WTC11 (cell line): Measurements from ENCODE around the gene RPL7L1. TPM values are rescaled to one million over a fixed set of nuclear protein-coding genes. Genes with fewer than 3 reads are reported as not detected.

ENCODE experiments used
- ATAC-seq: fragments of 200-7000 bp; cut with Tn5 transposase; 2 replicates; pipeline ENCODE4 v1.10.0; 2021; ENCODE audit warnings: mild to moderate bottlenecking, moderate library complexity
- CTCF ChIA-PET: fragments of 300-600 bp; sonication (Branson Sonifier 250); formaldehyde crosslinking; loops from one replicate; lab custom pipeline; 2021; ENCODE audit warnings: antibody characterized with exemption; lab: Charles Lee
- POLR2A ChIA-PET: fragments of 350-600 bp; sonication (Branson Sonifier 250); formaldehyde crosslinking; loops from one replicate; lab custom pipeline; 2021; ENCODE audit warnings: antibody characterized with exemption; lab: Charles Lee
- DNase-seq: peaks from one replicate; pipeline ENCODE4 v3.0.0; 2021; ENCODE audit warnings: low spot score
- H3K27ac Mint-ChIP-seq: 2 replicates; pipeline ENCODE4 v1.8.0; 2021; ENCODE audit warnings: mixed read lengths
- H3K27me3 Mint-ChIP-seq: 2 replicates; pipeline ENCODE4 v1.8.0; 2021; ENCODE audit warnings: low read depth, mild to moderate bottlenecking, moderate library complexity, mixed read lengths
- H3K36me3 Mint-ChIP-seq: 2 replicates; pipeline ENCODE4 v1.8.0; 2021; ENCODE audit warnings: mixed read lengths
- H3K4me1 Mint-ChIP-seq: 2 replicates; pipeline ENCODE4 v1.8.0; 2022; ENCODE audit warnings: mixed read lengths
- H3K4me3 Mint-ChIP-seq: 2 replicates; pipeline ENCODE4 v1.8.0; 2021; ENCODE audit warnings: mild to moderate bottlenecking, moderate library complexity, mixed read lengths
- H3K9me3 Mint-ChIP-seq: 2 replicates; pipeline ENCODE4 v1.8.0; 2021; ENCODE audit warnings: mixed read lengths
- ATF1 ChIP-seq: sonication (generic); formaldehyde crosslinking; IDR thresholded peaks from 2 replicates; pipeline ENCODE4 v1.8.1; 2023; ENCODE audit warnings: mild to moderate bottlenecking, moderate library complexity, missing genetic modification reagents
- NFE2L1 ChIP-seq: sonication (generic); formaldehyde crosslinking; IDR thresholded peaks from 2 replicates; pipeline ENCODE4 v1.8.1; 2023; ENCODE audit warnings: missing genetic modification reagents
- NFYB ChIP-seq: sonication (generic); formaldehyde crosslinking; conservative IDR thresholded peaks from 2 replicates; pipeline ENCODE4 v1.8.0; 2022; ENCODE audit warnings: low read depth, missing genetic modification reagents
- NR1H2 ChIP-seq: sonication (generic); formaldehyde crosslinking; IDR thresholded peaks from 2 replicates; pipeline ENCODE4 v1.9.0; 2021; ENCODE audit warnings: mild to moderate bottlenecking, moderate library complexity, missing genetic modification reagents
- ZNF121 ChIP-seq: sonication (generic); formaldehyde crosslinking; IDR thresholded peaks from 2 replicates; pipeline ENCODE4 v1.8.0; 2023; ENCODE audit warnings: missing genetic modification reagents
- ZNF219 ChIP-seq: sonication (generic); formaldehyde crosslinking; IDR thresholded peaks from 2 replicates; pipeline ENCODE4 v1.8.0; 2023; ENCODE audit warnings: missing genetic modification reagents, mild to moderate bottlenecking, borderline replicate concordance
- ZNF671 ChIP-seq: fragments of 250-450 bp; sonication (Bioruptor Pico); IDR thresholded peaks from 2 replicates; pipeline ENCODE4 v1.8.0; 2021; ENCODE audit warnings: mild to moderate bottlenecking
- total RNA-seq: library from RNA; stranded (reverse); gene quantifications from 3 replicates; pipeline ENCODE4 v1.2.3, GENCODE V29; 2021
- TF ChIP-seq, protein P1 (sequence below): fragments of 250-450 bp; sonication (Bioruptor Pico); IDR thresholded peaks from 2 replicates; pipeline ENCODE4 v1.8.0; 2021; ENCODE audit warnings: mild to moderate bottlenecking
- TF ChIP-seq, protein P2 (sequence below): sonication (generic); formaldehyde crosslinking; IDR thresholded peaks from 2 replicates; pipeline ENCODE4 v1.8.1; 2023; ENCODE audit warnings: mild to moderate bottlenecking, missing genetic modification reagents
- TF ChIP-seq, protein P3 (sequence below): sonication (generic); formaldehyde crosslinking; IDR thresholded peaks from 2 replicates; pipeline ENCODE4 v1.8.0; 2022; ENCODE audit warnings: mild to moderate bottlenecking, missing genetic modification reagents
- TF ChIP-seq, protein P4 (sequence below): sonication (generic); formaldehyde crosslinking; conservative IDR thresholded peaks from 2 replicates; pipeline ENCODE4 v1.8.1; 2022; ENCODE audit warnings: mild to moderate bottlenecking, missing genetic modification reagents
- TF ChIP-seq, protein P5 (sequence below): sonication (generic); formaldehyde crosslinking; IDR thresholded peaks from 2 replicates; pipeline ENCODE4 v1.8.0; 2023; ENCODE audit warnings: mild to moderate bottlenecking, missing genetic modification reagents
- TF ChIP-seq, protein P6 (sequence below): fragments of 250-450 bp; sonication (Bioruptor Pico); IDR thresholded peaks from 2 replicates; pipeline ENCODE4 v1.9.0; 2021; ENCODE audit warnings: moderate library complexity, mild to moderate bottlenecking, inconsistent platforms, borderline replicate concordance
- TF ChIP-seq, protein P7 (sequence below): fragments of 250-450 bp; sonication (Bioruptor Pico); IDR thresholded peaks from 2 replicates; pipeline ENCODE4 v1.9.0; 2021; ENCODE audit warnings: mild to moderate bottlenecking
- TF ChIP-seq, protein P8 (sequence below): sonication (generic); formaldehyde crosslinking; IDR thresholded peaks from 2 replicates; pipeline ENCODE4 v1.8.1; 2022; ENCODE audit warnings: mild to moderate bottlenecking, moderate library complexity, missing genetic modification reagents

RPL7L1 gene
- total RNA-seq, 1 experiment from 2014 or later = 107 TPM

DNA sequence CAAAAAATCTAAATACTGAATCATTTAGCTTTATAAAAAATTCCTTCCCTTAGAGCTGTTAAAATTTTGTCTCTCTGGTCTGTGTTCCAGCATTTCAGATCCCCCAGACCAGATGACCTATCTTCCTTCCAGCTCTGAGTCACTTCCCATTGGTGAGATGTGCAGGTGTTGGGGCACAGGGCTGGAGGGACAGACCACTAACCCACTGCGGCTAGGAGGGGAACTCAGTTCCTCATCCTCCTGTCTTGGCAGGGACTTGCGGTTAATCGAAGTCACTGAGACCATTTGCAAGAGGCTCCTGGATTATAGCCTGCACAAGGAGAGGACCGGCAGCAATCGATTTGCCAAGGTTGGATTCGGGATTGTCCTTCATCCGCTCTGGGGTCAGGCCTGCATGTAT, 55.9 kb downstream of the RPL7L1 start (continued):
- no peak for TF ChIP-seq ZNF219 (CRISPR knock-in tag)
- TF ChIP-seq, protein P1, sequence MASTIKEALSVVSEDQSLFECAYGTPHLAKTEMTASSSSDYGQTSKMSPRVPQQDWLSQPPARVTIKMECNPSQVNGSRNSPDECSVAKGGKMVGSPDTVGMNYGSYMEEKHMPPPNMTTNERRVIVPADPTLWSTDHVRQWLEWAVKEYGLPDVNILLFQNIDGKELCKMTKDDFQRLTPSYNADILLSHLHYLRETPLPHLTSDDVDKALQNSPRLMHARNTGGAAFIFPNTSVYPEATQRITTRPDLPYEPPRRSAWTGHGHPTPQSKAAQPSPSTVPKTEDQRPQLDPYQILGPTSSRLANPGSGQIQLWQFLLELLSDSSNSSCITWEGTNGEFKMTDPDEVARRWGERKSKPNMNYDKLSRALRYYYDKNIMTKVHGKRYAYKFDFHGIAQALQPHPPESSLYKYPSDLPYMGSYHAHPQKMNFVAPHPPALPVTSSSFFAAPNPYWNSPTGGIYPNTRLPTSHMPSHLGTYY = no peak
- TF ChIP-seq, protein P2, sequence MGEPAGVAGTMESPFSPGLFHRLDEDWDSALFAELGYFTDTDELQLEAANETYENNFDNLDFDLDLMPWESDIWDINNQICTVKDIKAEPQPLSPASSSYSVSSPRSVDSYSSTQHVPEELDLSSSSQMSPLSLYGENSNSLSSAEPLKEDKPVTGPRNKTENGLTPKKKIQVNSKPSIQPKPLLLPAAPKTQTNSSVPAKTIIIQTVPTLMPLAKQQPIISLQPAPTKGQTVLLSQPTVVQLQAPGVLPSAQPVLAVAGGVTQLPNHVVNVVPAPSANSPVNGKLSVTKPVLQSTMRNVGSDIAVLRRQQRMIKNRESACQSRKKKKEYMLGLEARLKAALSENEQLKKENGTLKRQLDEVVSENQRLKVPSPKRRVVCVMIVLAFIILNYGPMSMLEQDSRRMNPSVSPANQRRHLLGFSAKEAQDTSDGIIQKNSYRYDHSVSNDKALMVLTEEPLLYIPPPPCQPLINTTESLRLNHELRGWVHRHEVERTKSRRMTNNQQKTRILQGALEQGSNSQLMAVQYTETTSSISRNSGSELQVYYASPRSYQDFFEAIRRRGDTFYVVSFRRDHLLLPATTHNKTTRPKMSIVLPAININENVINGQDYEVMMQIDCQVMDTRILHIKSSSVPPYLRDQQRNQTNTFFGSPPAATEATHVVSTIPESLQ = no peak

DNA sequence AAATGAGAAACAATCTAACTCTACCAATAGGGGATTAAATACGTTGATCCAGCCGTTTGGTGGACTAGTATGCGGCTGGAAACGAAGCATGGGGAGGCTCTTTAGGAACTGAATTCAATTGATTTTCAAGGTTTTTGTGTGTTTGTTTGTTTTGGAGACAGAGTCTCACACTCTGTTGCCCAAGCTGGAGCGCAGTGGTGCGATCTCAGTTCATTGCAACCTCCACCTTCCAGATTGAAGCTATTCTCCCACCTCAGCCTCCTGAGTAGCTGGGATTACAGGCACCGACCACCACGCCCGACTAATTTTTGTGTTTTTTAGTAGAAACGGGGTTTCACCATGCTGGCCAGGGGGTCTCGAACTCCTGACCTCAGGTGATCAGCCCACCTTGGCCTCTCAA, 57.0 kb downstream of the RPL7L1 start:
- DNase-seq (no peak), ATAC-seq (no peak)
- Mint-ChIP-seq H3K27ac (no peak overlapping the region), H3K4me1 (peaks cover 28% of the 10 kb centered on the region), H3K4me3 (no peak overlapping the region), H3K27me3 (peaks cover 2% of the 10 kb centered on the region; the same call in 1 of the 2 replicates), H3K36me3 (peaks cover 56% of the 10 kb centered on the region), H3K9me3 (no peaks in the 10 kb centered on the region)
- CTCF ChIA-PET = no interaction called here
- TF ChIP-seq, protein P3, sequence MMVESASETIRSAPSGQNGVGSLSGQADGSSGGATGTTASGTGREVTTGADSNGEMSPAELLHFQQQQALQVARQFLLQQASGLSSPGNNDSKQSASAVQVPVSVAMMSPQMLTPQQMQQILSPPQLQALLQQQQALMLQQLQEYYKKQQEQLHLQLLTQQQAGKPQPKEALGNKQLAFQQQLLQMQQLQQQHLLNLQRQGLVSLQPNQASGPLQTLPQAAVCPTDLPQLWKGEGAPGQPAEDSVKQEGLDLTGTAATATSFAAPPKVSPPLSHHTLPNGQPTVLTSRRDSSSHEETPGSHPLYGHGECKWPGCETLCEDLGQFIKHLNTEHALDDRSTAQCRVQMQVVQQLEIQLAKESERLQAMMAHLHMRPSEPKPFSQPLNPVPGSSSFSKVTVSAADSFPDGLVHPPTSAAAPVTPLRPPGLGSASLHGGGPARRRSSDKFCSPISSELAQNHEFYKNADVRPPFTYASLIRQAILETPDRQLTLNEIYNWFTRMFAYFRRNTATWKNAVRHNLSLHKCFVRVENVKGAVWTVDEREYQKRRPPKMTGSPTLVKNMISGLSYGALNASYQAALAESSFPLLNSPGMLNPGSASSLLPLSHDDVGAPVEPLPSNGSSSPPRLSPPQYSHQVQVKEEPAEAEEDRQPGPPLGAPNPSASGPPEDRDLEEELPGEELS (CRISPR knock-in tag) = no peak
- TF ChIP-seq, protein P4, sequence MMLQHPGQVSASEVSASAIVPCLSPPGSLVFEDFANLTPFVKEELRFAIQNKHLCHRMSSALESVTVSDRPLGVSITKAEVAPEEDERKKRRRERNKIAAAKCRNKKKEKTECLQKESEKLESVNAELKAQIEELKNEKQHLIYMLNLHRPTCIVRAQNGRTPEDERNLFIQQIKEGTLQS (CRISPR knock-in tag) = no peak
- TF ChIP-seq ATF1 (CRISPR knock-in tag) (no peak), ZNF671 (CRISPR knock-in tag) (no peak), NFYB (CRISPR knock-in tag) (no peak), NFE2L1 (CRISPR knock-in tag) (no peak), NR1H2 (CRISPR knock-in tag) (no peak), ZNF121 (CRISPR knock-in tag) (no peak)
- TF ChIP-seq, protein P5, sequence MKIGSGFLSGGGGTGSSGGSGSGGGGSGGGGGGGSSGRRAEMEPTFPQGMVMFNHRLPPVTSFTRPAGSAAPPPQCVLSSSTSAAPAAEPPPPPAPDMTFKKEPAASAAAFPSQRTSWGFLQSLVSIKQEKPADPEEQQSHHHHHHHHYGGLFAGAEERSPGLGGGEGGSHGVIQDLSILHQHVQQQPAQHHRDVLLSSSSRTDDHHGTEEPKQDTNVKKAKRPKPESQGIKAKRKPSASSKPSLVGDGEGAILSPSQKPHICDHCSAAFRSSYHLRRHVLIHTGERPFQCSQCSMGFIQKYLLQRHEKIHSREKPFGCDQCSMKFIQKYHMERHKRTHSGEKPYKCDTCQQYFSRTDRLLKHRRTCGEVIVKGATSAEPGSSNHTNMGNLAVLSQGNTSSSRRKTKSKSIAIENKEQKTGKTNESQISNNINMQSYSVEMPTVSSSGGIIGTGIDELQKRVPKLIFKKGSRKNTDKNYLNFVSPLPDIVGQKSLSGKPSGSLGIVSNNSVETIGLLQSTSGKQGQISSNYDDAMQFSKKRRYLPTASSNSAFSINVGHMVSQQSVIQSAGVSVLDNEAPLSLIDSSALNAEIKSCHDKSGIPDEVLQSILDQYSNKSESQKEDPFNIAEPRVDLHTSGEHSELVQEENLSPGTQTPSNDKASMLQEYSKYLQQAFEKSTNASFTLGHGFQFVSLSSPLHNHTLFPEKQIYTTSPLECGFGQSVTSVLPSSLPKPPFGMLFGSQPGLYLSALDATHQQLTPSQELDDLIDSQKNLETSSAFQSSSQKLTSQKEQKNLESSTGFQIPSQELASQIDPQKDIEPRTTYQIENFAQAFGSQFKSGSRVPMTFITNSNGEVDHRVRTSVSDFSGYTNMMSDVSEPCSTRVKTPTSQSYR (CRISPR knock-in tag) = no peak
- TF ChIP-seq, protein P6, sequence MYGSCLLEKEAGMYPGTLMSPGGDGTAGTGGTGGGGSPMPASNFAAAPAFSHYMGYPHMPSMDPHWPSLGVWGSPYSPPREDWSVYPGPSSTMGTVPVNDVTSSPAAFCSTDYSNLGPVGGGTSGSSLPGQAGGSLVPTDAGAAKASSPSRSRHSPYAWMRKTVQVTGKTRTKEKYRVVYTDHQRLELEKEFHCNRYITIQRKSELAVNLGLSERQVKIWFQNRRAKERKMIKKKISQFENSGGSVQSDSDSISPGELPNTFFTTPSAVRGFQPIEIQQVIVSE (CRISPR knock-in tag) = no peak
- TF ChIP-seq, protein P7, sequence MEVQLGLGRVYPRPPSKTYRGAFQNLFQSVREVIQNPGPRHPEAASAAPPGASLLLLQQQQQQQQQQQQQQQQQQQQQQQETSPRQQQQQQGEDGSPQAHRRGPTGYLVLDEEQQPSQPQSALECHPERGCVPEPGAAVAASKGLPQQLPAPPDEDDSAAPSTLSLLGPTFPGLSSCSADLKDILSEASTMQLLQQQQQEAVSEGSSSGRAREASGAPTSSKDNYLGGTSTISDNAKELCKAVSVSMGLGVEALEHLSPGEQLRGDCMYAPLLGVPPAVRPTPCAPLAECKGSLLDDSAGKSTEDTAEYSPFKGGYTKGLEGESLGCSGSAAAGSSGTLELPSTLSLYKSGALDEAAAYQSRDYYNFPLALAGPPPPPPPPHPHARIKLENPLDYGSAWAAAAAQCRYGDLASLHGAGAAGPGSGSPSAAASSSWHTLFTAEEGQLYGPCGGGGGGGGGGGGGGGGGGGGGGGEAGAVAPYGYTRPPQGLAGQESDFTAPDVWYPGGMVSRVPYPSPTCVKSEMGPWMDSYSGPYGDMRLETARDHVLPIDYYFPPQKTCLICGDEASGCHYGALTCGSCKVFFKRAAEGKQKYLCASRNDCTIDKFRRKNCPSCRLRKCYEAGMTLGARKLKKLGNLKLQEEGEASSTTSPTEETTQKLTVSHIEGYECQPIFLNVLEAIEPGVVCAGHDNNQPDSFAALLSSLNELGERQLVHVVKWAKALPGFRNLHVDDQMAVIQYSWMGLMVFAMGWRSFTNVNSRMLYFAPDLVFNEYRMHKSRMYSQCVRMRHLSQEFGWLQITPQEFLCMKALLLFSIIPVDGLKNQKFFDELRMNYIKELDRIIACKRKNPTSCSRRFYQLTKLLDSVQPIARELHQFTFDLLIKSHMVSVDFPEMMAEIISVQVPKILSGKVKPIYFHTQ = no peak
- TF ChIP-seq, protein P8, sequence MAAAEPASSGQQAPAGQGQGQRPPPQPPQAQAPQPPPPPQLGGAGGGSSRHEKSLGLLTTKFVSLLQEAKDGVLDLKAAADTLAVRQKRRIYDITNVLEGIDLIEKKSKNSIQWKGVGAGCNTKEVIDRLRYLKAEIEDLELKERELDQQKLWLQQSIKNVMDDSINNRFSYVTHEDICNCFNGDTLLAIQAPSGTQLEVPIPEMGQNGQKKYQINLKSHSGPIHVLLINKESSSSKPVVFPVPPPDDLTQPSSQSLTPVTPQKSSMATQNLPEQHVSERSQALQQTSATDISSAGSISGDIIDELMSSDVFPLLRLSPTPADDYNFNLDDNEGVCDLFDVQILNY = no peak
- POLR2A ChIA-PET = no interaction called here
